IPS DF 19.7 (cell line): Measurements from ENCODE around the gene CACNG7.
"Not testable (repeated sequence)": the region's sequence is repeated elsewhere in the genome, so short reads cannot be mapped to it uniquely, and the experiment has no call there.

Source experiments
- DNase-seq: peaks from one replicate; pipeline ENCODE4 v3.0.0-alpha.2; 2013; ENCODE audit warnings: low read depth, low spot score

Gene CACNG7

DNA sequence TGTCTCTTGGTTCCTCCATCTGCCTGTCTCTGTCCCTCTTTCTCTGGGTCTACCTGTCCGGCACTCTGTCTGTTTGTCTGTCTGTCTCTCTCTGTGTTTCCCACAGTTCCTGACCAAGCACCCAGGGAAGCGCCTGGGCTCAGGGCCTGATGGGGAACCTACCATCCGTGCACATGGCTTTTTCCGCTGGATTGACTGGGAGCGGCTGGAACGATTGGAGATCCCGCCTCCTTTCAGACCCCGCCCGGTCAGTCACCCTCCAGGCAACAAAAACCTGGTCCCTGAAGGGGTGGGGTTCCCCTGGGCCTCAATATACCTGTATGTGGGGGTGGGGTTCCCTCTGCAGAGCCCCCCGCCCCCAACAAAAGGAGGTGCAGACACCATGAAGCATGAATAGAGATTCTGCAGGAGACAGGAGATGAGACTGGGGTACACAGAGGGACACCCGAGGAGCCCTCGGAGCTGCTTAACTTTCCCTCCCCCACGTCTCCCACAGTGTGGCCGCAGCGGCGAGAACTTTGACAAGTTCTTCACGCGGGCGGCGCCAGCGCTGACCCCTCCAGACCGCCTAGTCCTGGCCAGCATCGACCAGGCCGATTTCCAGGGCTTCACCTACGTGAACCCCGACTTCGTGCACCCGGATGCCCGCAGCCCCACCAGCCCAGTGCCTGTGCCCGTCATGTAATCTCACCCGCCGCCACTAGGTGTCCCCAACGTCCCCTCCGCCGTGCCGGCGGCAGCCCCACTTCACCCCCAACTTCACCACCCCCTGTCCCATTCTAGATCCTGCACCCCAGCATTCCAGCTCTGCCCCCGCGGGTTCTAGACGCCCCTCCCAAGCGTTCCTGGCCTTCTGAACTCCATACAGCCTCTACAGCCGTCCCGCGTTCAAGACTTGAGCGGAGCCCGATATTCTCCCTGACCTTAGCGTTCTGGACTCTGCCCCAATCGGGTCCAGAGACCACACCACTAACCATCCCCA is 2.6 kb upstream of the CACNG7 start:
- DNase-seq = no peak

DNA sequence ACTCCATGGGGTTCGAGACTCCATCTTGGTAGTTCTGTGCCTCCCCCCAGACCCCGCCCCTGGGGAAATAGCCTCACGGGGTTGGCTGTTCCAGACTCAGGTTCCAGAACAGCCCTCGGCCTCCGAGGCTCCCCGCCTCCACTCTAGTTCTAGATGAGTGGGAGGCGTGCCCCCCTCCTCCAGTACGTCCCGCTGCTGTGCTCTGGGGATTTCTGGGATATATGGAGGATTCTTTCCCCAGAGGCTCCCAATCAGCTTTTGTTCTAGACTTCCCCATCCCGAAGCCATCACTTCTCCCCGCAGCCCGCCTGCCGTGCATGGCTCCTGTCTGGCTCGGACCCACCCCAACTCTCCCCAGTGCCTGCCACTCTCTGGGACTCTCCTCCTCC is 1.9 kb upstream of the CACNG7 start:
- no peak for DNase-seq

DNA sequence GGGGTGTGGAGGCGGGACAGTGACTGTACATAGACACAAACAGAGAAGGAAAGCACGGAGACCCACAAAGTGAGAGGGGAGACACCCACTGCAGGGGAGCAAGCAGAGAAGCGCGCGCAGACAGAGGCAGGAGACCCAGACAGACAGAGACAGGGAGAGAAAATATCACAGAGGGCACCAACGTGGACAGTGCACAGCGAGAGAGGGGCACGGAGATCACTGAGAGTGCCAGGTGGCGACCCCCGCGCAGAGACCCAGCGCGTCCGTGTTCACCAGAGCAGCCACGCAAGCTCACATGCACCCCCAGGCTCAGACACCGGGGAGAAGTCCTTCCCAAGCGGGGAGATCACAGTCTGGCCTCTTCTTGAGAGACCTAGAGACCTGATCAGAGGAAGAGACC is 1.4 kb upstream of the CACNG7 start:
- DNase-seq = no peak

DNA sequence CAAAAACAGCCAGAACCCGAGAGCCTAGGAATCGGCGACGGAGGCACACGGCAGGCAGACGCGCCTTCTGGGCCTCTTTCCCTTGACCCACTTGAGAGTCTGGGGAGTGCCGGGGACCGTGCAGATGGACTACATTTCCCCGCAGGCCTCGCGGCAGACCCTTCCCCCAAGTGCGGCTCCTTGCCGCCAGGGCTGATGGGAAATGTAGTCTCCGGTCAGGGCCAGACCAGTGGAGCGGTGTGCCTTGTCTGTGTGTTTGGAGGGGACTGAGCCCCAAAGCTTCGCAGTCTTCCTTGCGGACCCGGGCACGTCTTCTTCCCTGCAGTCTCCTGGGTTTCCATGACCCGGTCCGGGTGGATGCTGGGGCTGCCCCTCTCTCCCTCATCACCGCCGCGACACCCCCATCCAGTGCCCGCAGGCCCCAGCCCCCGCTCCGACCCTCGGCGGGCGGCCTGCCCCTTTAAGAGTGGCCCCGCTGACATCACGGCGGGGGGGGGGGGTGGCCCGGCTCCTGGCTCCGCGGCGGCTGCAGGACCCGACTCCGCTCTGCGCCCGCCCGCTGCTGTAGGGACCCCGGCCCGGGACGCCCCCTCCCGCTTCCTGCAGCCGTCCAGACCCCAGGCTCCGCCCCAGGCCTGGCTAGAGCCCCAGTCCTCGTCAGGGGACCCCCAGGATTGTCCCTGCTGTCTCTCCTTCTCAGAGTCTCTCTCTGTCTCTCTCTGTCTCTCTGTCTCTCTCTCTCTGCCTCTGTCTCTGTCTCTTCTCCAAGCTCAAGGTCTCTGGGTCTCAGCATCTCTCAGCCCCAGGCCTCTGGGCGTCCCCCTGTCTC is 758 bp upstream of the CACNG7 start:
- no peak for DNase-seq

DNA sequence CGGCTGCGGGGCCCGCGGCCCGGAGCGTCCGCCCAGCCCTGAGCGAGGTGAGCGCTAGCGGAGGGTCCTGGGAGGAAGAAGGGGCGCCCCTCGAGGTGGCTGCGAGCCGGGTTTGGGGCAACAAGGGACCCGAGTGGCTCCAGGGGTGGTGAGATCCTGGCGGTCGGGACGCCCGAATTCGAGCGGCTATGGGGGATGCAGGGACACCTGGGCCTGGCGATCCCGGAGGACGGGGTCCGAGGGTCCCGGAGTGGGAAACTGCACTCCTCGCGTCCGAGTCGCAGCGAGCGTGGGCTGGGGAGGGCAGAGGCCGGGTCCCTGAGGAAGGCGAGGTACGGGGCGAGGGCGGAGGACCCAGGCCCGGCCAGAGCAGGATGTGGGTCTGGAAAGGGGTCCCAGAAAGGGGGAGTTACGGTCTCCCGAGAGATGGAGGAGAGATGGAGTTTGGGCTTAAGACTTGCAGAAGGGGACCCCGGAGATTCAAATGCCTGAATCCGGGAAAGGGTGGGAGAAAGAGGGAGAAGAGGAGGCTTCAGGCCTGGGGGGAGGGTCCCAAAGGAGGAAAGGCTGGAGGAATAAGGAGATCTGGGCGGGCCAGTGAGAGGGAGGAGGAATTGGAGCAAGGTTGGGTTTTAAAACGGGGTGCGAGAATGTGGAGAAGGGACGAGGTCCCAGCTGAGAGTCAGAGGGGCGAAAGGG is 542 bp downstream of the CACNG7 start:
- no peak for DNase-seq

DNA sequence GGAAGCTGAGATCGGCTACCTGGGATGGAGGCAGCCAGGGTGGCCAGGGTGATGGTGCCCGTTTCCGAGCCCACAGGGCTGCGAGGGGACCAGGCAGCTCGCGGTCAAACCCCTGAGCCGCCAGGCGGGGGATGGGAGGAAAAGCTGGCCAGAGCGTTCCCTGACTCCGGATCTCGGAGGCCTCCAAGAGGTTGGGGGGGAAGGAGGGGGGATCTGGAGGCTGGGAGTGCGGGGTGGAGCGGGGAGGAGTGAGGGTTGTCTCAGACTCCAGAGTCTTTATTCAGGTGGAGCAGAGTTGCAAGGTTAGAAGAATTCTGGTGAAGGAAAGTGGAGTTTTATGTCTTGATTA is 1.1 kb downstream of the CACNG7 start:
- DNase-seq = no peak

DNA sequence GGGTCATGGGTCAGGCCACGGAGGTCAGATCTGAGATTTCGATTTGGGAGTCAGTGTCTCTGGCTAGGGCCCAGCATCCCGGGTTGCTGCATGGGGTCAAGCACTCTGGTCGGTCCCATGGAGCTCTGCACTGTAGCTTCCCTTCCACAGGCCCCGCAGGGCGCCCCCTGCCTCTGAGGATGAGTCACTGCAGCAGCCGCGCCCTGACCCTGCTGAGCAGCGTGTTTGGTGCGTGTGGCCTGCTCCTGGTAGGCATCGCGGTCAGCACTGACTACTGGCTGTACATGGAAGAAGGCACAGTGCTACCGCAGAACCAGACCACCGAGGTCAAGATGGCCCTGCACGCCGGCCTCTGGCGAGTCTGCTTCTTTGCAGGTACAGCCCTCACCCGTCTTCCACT is 3.6 kb downstream of the CACNG7 start:
- no peak for DNase-seq

DNA sequence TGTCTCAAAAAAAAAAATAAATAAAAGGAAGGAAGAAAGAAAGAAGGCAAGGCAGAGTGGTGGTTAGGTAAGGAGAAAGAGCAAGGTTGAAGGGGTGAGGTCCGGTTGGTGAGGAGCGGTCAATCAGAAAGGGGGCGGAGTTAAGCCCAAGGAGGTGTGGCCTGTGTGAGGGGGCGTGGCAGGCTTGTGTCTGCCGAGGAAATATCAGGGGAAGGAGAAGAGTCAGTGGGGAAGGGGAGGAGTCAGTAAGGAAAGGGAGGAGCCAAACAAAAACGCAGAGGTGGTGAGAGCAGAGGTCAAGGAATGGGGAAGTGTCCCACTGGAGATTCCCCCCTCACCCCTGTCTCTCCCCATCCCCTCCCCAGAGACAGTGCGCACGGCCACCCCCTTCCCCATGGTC is 5.9 kb downstream of the CACNG7 start:
- no peak for DNase-seq

DNA sequence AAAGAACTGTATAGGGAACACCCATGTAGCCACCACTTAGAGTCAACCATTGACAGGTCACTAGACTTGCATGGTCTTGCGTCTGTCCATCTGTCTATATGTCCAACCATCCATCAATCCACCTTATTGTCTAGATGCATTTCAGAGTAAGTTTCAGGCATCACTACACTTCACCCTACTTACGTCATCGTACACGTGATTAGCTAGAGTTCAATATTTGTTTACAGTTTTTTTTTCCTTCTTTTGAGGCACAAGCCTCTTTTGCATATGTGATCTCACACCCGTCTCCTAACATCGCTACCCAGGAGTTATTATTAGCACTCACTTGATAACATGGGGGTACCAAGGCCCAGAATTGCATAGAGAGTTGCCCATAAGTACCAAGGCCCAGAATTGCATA is 6.9 kb downstream of the CACNG7 start:
- DNase-seq = no peak

DNA sequence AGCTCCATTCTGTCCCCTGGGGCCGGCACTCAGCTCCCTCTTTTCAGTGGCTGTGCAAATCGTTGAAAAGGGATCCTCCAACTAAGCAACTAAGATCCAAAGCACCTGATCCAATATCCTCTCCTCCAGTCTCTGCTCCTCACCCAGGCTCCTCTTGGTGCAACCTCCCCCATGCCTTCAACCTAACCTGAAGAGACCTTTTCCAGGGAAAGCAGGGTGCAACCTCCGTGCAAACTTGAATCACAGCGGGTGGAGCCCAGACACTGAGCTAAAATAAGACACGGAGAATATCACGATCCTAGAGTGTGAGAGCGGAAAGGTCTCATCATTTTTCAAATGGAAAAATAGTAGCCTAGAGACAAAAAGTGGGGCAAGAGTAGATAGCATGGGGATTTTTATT is 8.3 kb downstream of the CACNG7 start:
- DNase-seq = no peak

DNA sequence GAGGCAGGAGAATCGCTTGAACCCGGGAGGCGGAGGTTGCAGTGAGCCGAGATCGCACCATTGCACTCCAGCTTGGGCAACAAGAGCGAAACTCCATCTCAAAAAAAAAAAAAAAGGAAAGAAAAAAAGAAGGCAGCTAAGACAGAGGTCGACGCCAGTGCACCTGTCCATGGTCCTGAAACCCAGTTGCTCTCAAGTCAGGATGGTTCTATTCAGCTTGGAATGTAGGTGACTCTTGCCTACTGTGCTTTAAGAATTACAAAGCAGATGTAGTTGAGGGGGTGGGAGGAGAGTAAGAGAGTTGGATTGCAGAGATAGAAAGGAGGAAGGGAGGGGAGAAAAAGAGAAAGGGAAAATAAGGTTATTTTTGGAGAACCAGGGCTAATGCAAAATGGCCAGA is 18.7 kb downstream of the CACNG7 start:
- no peak for DNase-seq

DNA sequence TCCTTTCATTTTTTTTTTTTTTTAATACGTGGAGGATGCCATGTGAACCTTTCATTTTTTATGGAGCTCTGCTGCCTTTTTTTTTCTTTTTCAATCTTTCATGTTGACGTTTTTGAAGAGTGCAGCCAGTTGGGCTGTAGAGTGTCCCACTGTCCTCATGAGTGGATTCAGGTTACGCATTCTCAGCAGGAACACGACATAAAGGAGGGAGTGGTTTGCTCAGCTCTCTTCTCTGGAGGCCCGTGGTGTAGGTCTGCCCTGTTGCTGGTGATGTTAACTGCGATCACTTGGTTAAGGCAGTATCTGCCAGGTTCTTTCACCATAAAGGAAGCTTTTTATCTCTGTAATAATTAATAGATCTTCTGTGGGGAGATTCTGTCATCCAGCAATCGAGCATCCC is 27.0 kb downstream of the CACNG7 start:
- DNase-seq = no peak

DNA sequence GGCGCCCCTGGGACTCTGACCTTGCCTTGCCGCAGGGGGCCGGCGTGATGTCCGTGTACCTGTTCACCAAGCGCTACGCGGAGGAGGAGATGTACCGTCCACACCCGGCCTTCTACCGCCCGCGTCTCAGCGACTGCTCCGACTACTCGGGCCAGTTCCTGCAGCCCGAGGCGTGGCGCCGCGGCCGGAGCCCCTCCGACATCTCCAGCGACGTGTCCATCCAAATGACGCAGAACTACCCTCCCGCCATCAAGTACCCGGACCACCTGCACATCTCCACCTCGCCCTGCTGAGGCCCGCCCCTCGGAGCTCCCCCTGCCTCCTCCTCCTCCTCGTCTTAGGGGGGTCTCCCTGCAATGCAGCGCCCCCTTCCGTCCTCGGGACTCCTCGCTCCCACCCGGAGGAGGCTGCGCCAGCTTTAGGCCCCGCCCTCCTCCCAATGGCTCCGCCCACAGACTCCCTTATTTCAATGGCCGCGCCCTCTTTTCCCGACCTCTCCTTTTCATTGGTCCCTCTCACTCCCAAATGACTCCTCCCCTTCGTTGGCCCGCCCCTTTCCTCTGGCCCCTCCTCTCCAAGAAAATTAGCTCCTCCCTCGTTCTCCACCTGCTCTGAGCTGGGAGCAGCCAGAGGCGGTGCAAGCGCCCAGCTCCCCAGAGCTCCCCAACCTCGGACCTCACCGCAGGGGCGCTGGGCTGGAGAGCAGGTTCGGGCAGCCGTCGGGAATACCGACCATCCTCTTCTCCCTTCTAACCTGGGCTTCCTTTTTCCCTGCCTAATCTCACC is 33.1 kb downstream of the CACNG7 start:
- no peak for DNase-seq

DNA sequence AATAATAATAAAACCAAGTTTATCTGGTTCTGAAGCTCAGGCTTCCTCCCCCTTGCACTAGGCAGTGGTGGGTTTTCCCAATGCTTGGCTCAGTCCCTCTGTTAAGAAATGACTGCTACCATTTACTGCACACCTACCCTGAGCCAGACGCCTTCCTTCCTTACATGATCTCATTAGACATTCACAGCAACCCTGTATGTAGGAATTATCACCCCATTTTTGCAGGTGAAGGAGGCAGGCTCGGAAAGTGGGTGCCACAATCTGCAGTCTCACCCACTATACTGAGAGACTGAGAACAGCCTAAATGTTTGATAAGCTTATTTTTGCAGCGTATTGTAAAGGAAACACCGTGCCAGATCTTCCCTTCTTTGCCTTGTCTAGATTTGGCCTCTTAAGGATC is 35.3 kb downstream of the CACNG7 start:
- DNase-seq = no peak

DNA sequence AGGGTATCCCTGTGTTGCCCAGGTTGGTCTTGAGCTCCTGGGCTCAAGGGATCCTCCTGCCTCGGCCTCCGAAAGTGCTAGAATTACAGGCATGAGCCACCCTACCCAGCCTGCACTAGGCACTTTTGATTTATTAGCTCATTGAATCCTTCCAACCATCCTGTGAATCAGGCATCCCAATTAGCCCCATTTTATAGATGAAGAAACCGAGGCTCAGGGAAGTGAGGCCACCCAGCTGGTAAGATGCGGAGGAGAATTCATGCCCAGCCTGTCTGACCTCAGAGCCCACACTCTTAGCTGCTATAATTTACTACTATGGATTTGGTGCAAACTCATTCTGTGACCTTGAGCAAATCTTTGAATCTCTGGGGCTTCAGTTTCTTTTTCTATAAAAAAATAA is 35.9 kb downstream of the CACNG7 start:
- DNase-seq = no peak

DNA sequence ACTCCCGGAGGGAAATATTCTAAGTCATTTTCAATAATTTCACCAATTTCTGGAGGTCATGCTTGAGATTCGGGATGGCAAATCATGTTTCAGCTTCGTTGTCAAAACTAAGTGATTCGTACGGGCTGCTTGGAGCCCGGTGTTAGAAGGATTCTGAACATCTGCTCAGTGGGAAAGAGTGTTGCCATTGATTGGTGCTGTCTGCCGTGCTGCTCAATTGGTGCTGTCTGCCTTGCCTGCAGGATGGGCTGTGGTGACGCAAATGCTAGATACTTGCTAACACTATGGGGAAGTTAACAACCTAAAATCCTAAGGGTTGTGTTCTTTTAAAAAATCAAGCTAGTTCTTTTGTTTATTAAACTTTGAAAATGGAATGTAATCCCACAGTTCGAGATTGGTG is 36.4 kb downstream of the CACNG7 start:
- no peak for DNase-seq

DNA sequence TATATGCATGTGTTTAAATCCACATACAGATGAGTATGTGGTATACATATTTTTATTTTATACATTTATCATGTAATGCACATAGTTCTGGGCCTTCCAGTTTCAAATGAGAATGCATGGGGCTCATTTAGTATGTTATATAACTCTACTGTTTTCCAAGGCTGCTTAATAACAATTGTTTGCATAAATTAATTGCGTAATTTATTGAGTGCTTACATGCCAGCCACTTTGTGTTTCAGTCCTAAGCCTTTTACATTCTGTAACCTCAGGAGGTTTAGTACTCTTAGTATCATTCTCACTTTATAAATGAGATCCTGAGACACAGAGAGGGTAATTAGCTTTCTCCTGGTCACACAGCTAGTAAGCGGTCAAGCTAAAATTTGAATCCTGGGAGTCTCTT is 36.9 kb downstream of the CACNG7 start:
- no peak for DNase-seq

DNA sequence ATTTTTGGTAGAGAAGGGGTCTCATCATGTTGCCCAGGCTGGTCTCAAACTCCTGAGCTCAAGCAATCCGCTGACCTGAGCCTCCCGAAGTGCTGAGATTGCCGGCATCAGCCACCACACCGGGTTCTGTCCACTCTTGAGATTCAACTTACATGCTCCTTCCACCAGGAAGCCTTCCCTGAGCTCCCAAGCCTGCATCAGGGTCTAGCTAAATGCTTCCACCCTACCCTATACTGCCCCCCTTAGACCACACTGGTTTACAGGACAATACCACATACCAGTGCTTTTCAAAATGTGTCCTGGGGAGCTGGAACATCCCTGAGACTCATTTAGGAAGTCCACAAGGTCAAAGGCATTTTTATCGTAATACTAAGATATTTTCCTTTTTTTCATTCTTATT is 38.5 kb downstream of the CACNG7 start:
- DNase-seq = no peak

DNA sequence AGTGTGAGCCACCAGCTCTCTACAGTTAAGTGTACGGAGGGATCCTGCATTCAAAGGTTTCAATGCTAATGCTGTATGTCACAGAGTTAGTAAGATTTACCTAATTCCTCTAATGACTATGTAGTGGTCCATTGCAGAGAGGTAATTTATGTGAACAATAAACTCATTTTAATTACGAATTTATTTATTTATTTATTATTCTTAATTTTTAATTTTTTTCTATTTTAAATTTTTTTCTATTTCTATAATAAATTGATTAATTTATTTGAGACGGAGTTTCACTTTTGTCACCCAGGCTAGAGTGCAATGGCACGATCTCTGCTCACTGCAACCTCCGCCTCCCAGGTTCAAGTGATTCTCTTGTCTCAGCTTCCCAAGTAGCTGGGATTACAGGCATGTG is 39.5 kb downstream of the CACNG7 start:
- DNase-seq = not testable (repeated sequence)

DNA sequence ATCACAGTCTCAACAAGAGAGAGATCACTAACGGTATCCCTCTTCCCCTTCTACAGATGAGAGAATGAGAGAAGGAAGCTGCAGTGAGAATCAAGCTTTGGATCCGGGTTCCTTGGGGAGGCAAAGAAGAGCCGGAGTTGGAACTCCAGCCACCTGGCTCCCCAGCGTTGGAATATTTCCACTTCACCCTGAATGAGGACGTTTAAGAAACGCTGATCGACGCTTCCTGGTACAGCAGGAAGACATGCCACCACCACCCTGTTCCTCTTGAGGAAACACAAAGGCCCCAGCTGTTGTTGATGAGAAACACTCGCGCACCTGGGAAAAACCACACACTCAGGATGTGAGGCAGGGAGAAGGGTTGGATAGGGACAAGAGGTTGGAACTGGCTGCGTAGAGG is 42.4 kb downstream of the CACNG7 start:
- DNase-seq = no peak

DNA sequence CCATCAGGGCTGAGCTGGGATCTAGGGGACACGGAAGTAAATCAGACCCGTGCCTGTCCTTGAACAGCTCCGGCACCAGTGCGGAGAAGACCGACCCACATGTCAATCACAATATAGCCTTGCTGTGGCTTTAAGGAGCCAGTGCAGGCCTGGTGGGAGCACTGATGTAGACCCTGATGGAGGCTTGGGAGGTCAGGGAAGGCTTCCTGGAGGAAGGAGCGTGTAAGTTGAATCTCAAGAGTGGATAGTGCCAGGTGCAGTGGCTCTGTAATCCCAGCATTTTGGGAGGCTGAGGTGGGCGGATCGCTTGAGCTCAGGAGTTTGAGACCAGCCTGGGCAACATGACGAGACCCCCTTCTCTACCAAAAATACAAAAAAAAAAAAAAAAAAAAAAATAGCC is 42.9 kb downstream of the CACNG7 start:
- DNase-seq = no peak

DNA sequence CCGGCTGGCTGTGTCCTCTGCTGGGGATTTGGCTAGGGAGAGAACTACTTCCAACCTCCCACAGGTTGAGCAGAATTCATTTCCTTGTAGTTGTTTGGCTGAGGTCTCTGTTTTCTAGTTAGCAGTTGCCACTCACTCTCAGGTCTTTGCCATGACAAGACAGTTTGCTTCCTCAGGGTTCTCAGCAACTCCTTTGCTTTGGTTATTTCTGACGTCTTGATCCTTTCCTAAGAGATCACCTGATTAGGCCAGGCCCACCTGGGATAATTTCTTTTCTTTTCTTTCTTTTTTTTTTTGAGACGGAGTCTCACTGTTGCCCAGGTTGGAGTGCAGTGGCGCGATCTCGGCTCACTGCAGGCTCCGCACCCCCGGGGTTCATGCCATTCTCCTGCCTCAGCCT is 44.3 kb downstream of the CACNG7 start:
- no peak for DNase-seq
